Stimulated activated CD8-positive, alpha-beta memory T cell treated with anti-CD3 and anti-CD28 coated beads, Interleukin-7, amount 100 ng/mL, for 4 hours (primary cell): ENCODE data around the gene TSPEAR.

Source experiments
- DNase-seq, 2 donors: peaks; one replicate each; pipeline ENCODE4 v3.0.0-alpha.2; 2020; ENCODE audit warnings: low read depth in 2 of 2

The TSPEAR gene

GRCh38 chr21:44485254-44485793 is 226.0 kb downstream of the TSPEAR start:
- DNase-seq = peak; percentile 12 to 32

- DNase-seq = no peak
Observed at GRCh38 chr21:44484498-44485253, 226.7 kb downstream of the TSPEAR start.

GRCh38 chr21:44483288-44484237 is 227.8 kb downstream of the TSPEAR start:
- no peak for DNase-seq

DNA sequence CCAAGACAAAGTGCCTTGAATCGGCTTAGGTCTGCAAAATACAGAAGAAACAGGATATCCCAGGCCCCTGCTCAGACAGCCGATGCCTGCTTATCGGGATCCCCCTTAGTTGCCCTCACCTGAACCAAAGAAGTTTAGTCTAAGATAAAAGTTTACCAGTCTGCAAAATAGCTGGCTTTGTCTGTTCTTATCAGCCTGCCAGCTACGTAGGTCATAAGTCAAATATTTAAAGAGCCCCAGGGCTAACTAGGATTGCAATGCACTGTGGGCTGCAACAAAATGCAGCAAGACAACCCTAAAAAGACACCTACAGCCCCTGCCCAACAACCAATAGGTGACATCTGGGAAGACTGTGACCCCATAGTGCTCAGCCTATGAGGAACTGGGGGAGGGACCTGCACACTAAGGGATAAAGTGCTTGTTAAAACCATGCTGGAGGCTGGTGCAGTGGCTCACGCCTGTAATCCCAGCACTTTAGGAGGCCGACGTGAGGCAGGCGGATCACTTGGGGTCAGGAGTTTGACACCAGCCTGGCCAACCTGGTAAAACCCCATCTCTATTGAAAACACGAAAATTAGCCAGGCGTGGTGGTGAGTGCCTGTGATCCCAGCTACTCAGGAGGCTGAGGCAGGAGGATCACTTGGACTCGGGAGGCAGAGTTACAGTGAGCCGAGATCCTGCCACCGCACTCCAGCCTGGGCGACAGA is 228.6 kb downstream of the TSPEAR start:
- no peak for DNase-seq

GRCh38 chr21:44480200-44481053 is 230.9 kb downstream of the TSPEAR start:
- DNase-seq = no peak

GRCh38 chr21:44479556-44480199 is 231.7 kb downstream of the TSPEAR start:
- DNase-seq = peak; percentile 12 to 18

- DNase-seq = no peak
Observed at GRCh38 chr21:44478801-44479167, 232.6 kb downstream of the TSPEAR start.

DNA sequence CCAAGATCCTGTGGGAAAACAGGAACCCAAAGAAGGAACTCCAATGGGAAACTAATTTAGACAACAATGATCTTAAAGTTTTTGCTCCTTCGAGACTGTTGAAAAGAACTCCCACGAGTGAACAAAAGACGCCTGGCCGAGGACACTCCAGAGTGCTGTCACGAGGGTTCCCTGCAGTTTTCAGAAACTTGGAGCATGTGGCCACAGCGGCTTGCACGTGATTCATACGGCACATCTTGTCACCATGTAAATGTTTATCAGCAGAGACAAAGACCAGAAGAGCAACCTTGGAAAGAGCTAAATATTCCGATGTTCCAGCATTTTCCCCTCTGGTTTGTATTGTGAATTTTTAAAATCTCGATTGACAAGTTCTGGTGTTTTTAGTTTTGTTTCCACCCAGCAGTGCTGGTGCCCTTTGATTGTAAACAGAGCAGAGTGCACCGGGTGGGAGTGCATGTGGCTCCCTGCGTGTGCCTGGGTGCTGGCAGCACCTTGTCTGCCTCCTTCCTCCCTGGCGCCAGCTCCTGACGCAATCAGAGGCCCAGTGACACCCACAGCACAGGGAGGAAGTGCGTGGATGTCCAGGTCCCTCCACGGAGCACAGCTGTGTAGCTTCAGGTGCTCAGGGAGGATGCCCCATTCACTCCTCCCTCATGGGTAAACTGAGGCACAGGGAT is 233.1 kb downstream of the TSPEAR start:
- DNase-seq = no peak

- DNase-seq = no peak
Observed at GRCh38 chr21:44477712-44478111, 233.7 kb downstream of the TSPEAR start.

- no peak for DNase-seq
Observed at GRCh38 chr21:44477131-44477530, 234.2 kb downstream of the TSPEAR start.

DNA sequence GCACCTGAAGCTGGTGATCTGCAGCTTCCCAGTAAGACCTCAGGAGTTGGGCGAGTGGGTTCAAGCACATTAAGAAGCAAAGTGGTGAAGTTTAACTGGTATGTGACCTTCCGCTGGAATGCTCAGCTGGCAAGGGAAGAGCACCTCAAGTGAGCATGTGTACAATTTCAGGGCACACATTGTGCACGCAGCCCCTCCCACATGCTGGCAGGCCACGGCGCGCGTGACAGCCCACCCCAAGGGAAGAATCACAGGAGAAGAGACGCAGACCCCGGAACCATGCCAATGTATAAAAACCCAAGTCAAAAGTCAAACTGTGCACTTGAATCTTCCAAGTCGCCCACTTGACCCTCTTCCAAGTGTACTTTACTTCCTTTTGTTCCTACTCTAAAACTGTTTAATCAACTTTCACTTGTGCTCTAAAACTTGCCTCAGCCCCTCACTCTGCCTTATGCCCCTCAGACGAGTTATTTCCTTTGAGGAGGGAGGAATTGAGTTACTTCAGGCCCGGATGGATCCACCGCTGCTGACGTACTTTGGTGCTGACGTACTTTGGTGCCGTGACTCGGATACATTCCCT is 236.0 kb downstream of the TSPEAR start:
- no peak for DNase-seq

DNA sequence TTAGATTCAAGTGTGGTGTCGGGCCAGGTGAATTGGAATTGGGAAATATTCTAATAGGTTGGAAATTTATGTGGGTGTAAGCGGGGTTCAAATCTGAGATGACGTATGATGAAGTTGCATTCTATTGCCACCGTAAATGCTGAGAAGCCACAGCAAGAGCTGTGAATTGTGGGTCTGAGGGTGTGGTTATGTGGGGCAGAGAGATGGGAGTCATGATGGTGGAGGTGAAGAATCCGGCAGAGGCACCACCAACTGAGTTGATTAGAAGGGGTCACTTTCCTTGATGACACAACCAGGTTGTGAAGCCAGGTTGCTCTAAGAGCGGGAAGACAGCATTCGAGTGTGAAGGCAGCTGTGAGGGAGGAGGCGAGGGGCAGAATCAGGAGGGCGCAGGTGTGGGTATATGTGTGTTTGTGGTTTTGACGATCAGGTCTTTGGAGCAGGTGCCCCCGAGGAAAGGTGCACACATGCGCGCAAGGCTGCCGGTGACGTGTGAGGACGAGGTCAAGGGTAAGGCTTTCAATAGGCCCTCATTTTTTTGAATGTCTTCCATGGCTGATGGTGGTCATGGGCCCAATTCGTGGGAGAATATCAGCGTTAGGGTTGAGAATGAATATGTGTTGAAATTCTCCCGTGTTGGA is 237.3 kb downstream of the TSPEAR start:
- DNase-seq = no peak

- no peak for DNase-seq
Observed at GRCh38 chr21:44471996-44472395, 239.4 kb downstream of the TSPEAR start.

DNA sequence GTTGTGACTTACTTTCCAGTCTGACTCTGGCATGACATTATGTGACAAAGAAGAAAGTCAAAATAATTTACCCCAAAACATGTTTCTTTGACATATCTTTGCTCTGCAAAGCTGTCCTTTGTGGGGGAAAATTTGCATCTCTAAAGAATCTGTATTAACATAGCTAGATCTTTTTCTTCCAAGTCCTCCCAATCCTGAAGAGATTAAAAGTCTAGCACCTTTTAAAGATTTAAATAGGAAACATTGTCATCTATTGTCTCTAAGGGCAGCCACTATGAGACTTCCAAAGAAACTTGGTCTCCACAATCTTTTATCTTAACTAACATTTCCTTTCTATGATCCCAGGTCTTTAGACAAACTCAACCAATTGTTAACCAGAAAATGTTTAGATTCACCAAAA is 240.0 kb downstream of the TSPEAR start:
- no peak for DNase-seq

- no peak for DNase-seq
Observed at GRCh38 chr21:44467859-44468195, 243.5 kb downstream of the TSPEAR start.

GRCh38 chr21:44466996-44467858 is 244.1 kb downstream of the TSPEAR start:
- no peak for DNase-seq

DNA sequence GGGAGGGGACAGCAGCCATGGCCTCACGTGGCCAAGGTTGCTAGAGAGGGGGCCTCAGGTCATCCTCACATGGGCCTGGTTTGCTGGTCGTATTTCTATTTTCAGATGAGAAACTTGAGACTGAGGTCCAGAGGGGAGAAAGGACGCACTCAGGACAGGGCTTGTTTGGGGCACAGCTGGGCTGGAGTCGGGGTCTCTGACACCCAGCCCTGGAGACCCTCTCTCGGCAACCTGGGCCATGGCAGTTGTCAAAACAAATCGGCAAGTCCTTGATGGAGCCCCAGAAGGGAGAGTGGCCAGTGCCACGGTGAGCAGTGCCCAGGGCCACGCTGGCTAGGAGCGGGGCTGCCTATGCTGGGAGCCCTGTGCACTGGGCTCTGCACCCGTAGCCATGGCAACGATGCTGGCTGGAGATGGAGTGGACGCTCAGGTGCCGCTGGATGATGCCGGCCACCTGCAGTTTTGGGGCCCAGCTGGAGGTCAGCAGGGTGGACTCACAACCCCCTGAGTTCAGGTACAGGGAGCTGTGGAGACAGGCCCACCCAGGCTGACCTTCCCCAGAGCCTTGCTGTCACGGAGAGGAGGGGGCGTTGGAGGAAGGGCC is 244.9 kb downstream of the TSPEAR start:
- no peak for DNase-seq

DNA sequence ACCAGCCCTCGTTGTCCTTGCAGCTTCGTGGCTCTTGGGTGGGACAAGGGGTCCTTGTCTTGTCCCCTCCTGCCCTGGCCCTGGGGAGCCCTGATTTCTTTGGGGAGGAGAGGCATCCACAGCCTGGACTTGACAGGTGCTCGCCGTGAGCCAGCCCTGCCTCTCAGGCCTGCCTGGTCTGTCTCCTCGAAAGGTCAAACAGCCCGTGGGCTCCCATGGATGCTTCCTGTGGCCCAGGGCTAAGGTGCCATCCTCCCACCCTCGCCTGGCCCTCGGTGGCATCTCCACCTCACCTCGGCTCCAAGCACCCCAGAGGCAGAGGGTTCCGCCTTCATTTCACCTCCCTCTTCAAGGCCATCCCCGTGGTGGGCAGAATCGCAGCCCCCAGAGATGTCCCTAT is 247.0 kb downstream of the TSPEAR start:
- no peak for DNase-seq
